Fibroblast of lung (primary cell): ENCODE data around the gene GRK1.

Experiments
- CTCF ChIP-seq, 2 donors: IDR thresholded peaks in 1 of 2; conservative IDR thresholded peaks in 1 of 2; 1 replicate in 1 of 2; 2 replicates in 1 of 2; pipeline ENCODE4 v1.5.1; 2011 to 2012; ENCODE audit warnings: low read length in 2 of 2, control low read depth in 1 of 2, inconsistent platforms in 1 of 2, low read depth in 1 of 2, mild to moderate bottlenecking in 1 of 2
- EZH2 ChIP-seq: IDR thresholded peaks from 2 replicates; pipeline ENCODE4 v1.5.1; 2012; ENCODE audit warnings: low read length, control low read depth, mild to moderate bottlenecking; ENCODE audit errors: missing control alignments

GRCh38 chr13:113650731-113651148 is 16.3 kb upstream of the GRK1 start:
- TF ChIP-seq EZH2 (no peak), CTCF (conservative IDR thresholded peaks at IDR 0.05 in 1 of 2, IDR thresholded peaks at IDR 0.05 in 1 of 2; ENCODE audit: low read depth in 1 of 2, low read length in 2 of 2) (no peak)
